NAMALWA (cell line): ENCODE measurements around the gene UNC45A.

Experiments
- DNase-seq: peaks from one replicate; pipeline ENCODE4 v3.0.0-alpha.2; 2015; ENCODE audit warnings: low spot score

UNC45A gene

DNA sequence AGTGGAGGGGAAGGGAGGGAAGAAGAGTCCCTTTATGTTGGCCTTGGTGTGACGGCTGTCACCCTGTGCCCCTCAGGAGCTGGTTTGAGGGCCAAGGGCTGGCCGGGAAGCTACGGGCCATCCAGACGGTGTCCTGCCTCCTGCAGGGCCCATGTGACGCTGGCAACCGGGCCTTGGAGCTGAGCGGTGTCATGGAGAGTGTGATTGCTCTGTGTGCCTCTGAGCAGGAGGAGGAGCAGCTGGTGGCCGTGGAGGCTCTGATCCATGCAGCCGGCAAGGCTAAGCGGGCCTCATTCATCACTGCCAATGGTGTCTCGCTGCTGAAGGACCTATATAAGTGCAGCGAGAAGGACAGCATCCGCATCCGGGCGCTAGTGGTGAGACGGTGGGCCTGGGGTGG lies 11.5 kb downstream of the UNC45A start:
- no peak for DNase-seq

DNA sequence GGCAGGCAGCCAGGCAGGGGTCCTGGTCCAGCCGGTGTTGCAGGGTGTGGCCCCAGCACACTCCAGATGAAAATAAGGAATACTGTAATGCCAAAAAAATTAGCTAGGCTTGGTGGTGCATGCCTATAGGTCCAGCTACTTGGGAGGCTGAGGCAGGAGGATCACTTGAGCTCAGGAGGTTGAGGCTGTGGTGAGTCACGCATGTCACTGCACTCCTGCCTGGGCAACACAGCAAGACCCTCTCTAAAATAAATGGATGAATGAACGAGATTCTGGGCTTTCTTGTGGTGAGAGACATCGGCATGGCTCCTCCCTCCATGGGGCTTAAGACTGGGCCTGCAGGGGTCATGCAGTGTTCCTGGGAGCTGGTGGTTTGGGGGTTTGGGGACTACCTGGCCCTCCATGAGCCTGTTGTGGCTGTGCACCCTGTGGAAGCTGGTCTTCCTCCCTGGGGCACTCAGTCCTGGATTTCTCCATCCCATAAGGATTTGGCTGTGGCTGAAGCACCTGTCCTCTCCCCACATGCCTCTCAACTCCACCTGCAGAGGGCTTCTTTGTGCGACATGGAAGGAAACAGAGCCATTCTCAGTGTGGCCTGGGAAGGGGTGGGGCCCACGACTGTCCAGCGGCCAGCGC lies 12.0 kb downstream of the UNC45A start:
- DNase-seq = no peak

DNA sequence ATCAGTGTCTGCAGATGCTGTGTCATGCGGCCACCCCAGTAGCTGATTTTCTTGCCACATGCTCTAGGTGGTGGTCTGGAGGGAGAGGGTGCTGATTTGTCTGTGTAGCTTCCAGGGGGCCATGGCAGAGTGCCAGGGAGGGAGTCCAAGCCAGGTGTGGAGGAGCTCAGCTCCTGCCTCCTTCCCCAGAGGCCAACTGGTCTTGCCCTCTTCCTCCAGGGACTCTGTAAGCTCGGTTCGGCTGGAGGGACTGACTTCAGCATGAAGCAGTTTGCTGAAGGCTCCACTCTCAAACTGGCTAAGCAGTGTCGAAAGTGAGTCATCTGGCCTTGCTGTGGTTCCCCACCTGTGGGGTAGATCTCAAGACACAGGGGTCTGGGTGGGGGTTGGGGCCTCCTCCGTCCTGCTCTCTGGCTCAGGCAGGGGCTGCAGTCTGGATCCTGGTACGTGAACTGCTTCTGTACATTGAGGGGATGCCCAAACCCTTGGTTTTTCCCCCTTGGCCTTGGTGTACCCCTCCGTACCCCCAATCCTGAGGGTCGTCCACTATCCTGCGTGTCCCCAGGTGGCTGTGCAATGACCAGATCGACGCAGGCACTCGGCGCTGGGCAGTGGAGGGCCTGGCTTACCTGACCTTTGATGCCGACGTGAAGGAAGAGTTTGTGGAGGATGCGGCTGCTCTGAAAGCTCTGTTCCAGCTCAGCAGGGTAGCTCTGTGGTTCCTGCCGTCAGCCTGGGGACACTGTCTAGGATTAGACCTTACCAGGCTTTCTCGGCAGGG lies 12.7 kb downstream of the UNC45A start:
- DNase-seq = no peak

DNA sequence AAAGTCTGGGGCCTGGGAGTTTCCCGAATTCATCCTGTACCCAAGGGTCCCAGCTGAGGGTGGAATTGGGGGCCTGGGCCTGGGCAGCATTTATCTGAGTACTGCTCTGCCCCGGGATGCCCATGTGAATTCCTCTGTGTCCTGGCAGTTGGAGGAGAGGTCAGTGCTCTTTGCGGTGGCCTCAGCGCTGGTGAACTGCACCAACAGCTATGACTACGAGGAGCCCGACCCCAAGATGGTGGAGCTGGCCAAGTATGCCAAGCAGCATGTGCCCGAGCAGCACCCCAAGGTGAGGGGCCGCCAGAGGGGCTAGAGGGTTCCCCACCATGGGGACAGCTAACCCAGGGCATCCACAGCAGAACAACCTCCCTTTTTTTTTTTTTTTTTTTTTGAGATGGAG lies 13.4 kb downstream of the UNC45A start:
- no peak for DNase-seq

DNA sequence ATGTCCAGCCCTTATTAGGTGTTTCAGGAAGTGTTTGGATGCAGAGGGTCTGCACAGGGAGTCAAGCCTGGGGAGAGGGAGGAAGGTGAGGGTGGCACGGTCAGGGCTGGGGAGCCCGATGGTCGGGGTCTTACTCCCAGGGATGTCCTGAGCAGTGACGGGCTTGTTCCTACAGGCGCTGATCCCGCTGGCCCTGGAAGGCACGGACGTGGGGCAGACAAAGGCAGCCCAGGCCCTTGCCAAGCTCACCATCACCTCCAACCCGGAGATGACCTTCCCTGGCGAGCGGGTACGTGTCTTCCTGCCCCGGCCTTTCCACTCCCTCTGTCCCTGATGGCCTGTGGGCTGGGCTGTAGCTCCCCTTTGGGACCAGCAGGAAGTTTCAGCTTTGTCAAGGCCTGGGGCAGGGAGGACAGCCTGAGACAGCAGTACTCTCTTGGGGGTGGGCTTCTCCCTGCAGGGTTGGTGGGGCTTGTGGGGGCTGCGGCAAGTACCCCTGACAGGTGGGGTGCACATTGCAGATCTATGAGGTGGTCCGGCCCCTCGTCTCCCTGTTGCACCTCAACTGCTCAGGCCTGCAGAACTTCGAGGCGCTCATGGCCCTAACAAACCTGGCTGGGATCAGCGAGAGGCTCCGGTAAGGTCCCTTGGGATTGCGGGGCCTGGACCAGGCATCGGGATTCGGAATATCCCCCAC lies 15.0 kb downstream of the UNC45A start:
- no peak for DNase-seq

DNA sequence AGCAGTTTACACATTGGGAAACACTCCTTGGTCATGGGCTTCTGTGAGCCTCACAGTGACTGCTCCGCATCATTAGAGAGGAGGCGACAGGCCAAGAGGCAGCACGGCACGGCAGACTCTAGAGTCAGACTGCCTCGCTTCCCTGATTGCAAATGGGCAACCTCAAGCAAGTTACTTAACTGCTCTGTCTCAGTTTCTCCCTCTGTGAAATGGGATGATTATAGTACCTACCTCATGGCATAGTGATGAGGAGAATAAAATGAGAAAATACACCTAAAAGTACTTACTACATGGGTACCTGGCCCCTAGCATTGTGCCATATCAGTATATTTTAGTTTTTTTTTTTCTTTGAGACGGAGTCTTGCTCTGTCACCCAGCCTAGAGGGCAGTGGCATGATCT lies 15.6 kb downstream of the UNC45A start:
- DNase-seq = no peak

DNA sequence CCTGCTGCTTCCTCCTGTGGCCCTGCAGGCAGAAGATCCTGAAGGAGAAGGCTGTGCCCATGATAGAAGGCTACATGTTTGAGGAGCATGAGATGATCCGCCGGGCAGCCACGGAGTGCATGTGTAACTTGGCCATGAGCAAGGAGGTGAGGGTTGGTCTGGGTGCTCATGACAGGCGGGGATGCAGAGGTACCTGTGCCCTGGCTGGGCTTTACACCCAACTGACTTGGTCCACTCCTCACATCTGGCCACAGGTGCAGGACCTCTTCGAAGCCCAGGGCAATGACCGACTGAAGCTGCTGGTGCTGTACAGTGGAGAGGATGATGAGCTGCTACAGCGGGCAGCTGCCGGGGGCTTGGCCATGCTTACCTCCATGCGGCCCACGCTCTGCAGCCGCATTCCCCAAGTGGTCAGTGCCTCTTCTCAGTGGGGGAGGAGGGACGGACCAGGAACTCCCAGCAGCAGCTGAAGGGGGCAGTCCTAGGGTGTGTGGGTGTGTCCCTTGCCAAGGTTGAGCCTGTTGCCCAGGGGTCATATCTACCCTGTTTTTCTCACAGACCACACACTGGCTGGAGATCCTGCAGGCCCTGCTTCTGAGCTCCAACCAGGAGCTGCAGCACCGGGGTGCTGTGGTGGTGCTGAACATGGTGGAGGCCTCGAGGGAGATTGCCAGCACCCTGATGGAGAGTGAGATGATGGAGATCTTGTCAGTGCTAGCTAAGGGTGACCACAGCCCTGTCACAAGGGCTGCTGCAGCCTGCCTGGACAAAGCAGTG lies 18.0 kb downstream of the UNC45A start:
- no peak for DNase-seq

DNA sequence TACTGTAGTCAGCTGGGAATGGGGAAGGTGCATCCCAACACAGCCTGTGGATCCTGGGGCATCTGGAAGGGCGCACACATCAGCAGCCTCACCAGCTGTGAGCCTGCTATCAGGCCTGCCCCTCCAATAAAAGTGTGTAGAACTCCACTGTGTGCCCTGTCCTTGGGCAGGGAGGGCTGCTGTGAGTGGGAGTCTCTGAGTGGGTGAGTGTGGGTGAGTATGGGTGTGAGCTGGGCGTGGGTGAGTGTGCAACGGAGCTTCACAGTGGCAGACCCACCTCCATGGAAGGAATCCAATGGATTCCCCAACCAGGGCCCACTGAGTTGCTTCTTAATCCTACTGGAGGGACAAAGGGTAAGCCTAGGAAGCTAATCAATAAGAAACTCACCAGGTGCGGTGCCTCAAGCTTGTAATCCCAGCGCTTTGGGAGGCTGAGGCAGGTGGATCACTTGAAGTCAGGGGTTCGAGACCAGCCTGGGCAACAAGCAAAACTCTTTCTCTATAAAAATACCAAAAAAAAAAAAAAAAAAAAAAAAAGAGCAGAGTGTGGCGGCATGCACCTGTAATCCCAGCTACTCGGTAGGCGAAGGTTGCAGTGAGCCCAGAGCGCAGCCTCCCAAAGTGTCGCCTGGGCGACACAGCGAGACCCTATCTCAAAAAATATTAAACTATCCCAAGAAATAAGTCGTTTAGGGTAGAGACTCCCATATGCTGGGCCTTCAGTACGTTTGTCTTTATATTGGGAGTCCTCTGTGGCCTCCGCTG lies 19.0 kb downstream of the UNC45A start:
- no peak for DNase-seq

DNA sequence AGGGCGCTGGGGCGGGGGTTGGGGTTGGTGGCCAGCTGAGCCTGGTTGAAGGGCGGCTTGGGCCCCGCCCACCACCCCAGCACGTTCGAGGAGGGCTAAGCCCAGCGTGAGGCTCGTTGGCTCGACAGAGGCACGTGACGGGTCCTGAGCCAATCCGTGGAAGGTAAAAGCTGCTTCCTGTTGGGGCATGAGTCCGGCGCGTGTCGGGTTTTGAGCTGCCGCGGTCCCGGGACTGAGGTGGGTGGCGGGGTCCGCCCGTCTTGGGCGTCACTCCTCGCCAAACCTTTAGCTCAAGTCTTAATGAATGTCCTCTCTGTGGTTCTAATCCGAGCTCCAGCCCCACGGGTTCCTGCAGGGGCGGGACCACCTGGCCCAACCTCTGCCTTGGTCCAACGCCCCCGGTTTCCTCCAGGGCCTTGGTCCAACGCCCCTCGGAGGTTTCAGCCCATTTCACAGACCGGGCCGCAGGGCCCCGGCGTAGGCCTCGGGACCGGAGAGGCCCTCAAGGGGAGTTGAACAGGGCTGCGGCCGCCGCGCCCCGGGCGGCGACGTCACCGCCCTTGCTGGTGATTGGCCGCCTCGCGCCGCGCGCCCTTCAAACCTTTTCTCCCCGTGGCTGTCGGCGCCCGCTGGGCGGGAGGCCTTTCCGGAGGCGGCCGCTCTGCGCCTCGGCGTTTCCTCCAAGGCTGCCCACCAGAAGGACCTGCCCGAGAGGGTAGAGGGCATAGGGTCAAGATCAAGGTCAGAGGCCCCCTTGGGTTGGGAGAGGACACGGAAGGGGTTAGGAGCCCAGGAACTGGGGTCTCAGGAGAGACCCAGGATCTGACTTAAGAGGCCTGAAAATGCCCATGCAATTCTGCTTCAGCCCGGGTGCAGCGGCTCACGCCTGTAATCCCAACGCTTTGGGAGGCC lies 19.9 kb downstream of the UNC45A start, which contains the start of gene RCCD1:
Gene RCCD1, plus strand, starts transcription at position 173 of the 912 bp plus-strand sequence. CDS start 1,851 bp downstream, outside the sequence.
- DNase-seq = peak; percentile 97

DNA sequence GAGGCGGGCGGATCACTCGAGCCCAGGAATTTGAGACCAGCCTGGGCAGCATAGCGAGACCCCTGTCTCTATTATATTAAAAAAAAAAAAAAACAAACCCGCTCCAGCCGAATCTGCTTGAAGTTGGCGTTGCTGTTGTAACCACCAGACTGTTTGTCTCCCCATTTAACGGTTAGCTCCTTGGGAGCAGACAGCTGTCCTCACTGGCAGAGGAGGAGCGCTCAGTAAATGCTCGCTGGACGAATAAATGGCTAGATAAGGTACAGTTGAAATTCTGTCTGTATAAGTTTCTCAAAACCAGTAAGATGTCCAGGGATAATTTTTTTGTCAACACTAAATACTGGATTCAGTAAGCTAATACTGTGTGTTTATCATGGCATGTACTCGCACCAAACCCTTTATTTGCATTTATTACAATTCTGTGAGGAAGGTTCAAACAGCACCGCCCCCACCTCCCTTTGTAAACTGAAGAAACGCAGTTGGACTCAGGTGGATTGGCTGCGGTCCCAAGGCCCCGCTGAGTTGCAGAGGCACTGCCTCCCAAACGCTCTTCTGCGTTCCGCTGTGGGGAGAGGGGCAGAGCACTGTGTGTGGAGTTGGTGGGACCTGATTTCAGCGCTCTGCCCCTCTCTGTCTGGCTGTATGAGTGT lies 20.7 kb downstream of the UNC45A start:
- peak; percentile 41 for DNase-seq

DNA sequence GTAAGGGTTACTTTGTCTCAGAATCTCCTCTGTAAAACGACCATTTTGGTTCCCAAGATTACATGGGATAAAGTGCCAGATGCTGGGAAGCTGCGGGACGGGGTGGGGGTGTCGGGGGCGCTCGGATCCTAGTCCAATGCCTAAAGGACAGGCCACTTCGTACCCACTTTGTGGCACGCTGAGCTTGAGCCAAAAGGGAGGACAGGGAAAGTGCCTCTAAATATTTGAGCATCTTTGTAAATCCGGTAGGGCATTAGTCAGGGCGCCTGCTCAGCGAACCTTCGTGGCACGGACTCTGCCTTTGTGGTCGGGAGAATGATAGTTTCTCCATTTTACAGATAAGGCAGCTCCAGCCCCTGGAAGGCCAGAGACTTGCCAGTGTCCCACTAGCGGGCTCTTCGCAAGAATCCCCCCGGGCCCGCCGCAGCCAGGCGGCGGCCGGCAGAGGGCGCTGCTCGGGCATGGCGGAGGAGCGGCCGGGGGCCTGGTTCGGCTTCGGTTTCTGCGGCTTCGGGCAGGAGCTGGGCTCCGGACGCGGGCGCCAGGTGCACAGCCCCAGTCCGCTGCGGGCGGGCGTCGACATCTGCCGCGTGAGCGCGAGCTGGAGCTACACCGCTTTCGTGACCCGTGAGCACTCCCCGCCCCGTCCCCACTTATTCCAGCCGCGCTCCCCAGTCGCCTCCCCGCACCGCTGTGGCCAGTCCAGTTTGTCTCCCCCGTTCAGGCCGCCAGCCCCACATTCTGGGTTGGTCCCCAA lies 21.4 kb downstream of the UNC45A start:
- peak; percentile 72 for DNase-seq

DNA sequence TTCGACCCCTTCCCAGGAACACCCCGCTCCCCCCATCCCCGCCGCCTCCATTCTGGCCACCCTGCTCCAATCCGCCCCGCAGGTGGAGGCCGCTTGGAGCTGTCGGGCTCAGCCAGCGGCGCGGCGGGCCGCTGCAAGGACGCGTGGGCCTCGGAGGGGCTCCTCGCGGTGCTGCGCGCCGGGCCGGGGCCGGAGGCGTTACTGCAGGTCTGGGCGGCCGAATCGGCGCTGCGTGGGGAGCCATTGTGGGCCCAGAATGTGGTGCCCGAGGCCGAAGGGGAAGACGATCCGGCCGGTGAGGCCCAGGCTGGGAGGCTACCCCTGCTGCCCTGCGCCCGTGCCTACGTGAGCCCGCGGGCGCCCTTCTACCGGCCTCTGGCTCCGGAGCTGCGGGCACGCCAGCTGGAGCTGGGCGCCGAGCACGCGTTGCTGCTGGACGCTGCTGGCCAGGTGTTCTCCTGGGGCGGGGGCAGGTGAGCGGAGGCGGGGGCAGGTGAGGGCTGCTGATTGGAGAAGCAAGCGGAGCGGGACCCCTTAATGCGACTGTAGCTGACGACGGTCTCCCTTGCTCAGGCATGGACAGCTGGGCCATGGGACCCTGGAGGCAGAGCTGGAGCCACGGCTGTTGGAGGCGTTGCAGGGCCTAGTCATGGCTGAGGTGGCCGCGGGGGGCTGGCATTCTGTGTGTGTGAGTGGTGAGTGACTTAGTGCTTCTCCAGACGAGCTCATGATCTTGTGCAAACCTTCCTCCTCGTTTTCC lies 22.1 kb downstream of the UNC45A start:
- DNase-seq = no peak

DNA sequence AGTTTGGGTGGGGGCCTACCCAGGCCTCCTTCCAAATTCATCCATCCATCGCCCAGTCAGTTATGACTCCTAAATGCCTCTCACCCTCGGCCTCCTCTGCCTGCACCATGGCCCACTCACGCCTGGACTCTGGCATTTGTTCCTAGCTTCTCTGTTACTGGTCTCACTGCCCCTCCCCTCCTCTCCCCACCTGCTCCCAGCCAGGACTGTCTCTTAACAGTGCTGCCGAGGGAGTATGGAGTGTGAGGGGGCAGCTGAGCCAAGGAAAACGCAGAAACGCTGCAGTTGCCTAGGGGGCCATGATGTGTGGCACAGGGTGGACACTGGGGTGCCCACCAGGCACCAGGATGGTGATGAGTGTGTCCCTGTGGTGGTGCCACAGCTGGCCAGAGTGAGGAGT lies 22.7 kb downstream of the UNC45A start:
- no peak for DNase-seq

DNA sequence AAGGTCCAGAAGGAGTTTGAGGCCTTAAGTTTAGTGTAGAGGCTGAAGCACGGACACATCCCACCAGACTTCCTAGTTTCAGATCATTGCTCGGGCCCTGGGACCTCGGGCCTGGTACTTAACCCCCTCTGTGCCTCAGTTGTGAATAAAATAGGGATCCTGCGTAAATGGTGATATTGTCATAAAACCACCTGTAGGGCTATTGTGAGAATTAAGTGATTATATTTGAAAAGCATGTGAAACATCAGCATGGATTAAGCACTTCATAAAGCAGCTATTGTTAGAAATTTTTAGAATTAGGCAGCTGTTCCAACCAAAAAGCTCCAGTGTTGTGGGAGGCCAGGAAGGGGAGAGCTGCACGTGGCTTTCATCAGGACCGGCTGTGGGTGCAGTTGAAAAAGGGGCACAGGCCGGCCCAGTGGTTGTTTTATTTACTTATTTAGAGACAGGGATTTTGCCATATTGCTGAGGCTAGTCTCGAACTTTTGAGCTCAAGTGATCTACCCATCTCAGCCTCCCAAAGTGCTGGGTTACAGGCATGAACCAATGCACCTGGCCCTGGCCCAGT lies 24.0 kb downstream of the UNC45A start:
- DNase-seq = no peak

DNA sequence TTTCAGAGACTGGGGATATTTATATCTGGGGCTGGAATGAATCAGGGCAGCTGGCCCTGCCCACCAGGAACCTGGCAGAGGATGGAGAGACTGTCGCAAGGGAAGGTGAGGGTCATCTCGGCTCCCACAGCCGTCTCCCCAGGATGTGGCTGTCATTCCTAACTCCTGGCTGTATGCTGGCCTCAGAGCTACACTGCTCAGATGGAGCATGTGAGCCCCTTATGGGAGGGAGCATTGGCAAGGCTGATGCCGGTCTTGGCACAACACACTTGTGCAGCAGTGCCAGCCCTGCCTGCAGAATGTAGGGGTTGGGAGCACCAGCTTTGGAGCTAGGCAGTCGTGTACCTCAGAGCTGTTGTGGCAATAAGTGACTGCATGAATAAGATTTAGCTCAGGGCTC lies 24.8 kb downstream of the UNC45A start:
- DNase-seq = no peak

DNA sequence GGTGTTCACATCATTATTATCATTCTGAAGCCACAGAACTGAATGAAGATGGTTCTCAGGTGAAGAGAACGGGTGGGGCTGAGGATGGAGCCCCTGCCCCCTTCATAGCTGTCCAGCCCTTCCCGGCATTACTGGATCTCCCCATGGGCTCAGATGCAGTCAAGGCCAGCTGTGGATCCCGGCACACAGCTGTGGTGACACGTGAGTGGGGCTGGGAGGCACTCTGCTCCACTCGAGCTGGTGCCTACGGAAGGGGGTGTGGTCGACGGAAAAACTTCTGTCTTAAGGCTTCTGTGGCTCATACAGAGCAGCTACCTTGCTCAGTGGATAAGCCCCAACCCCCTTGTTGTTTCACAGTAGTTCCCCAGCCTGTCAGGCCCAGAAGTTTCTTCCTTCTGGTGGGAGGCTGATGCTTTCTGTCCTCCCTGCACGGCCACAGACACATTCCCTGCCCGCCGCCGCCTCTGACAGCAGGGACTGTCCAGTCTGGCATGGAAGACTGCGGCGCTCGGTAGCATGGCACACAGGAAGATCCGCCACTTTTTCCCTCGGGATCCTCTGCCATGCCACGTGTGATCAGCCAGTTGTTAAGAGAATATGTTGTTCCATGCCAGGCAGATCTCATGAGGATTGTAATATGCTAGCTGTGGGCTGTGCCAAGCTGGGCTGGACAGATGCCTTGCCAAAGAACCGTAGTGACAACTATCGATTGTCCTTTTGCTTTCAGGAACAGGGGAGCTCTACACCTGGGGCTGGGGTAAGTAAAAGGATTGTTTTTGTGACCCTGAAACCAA lies 25.4 kb downstream of the UNC45A start:
- DNase-seq = no peak

DNA sequence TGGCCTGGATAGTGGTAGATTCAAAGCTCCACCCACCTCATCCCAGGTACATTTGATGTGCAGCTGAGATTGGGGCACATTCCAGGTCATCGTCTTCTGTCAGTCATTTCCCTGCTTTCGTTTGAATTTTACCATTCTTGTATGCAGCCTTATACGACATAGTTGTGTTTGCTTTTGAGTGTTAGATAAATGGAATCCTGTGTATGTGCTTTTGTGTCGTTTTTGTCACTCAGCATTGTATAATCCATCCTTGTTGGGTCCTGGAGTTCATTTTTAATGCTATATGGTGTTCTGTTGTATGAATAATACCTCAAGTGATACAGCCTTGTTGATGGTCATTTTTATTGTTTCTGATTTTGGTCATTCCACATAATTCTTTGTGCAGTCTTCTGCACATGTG lies 26.9 kb downstream of the UNC45A start:
- no peak for DNase-seq
